IMR-90 (cell line): ENCODE data around the gene KCNH2.

Source experiments
- CTCF ChIP-seq: conservative IDR thresholded peaks from 2 replicates; pipeline ENCODE4 v1.5.1; 2012; ENCODE audit warnings: mild to moderate bottlenecking, low read depth, low read length, improper control_type of control experiment
- POLR2A ChIP-seq: IDR thresholded peaks from 2 replicates; pipeline ENCODE4 v1.6.1; 2012; ENCODE audit warnings: mild to moderate bottlenecking, low read depth, low read length

GRCh38 chr7:150999497-151000230 is 21.5 kb upstream of the KCNH2 start:
- TF ChIP-seq POLR2A (no peak), CTCF (no peak)
